GM21423 (cell line): ENCODE measurements around the gene COPS3.

Experiments used
- ATAC-seq: cut with Tn5 transposase; IDR thresholded peaks from one replicate; pipeline ENCODE4 v1.9.1; 2021; ENCODE audit warnings: mild to moderate bottlenecking, moderate library complexity; ENCODE audit not compliant: unreplicated experiment

The COPS3 gene

DNA sequence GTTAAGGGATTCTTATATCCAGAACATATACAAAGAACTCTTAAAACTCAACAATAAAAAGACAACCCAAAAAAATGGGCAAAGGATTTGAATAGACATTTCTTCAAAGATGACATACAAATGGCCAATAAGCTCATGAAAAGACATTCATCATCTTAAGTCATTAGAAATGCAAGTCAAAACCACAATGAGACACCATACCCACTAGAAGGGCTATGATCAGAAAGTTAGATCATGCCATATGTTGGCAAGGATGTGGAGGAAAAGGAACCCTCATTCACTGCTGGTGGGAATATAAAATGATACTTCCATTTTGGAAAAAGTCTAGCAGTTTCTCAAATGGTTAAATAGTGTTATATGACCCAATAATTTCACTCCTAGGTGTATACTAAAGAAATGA, 84.3 kb downstream of the COPS3 start:
- no peak for ATAC-seq
